ENCODE results near the gene RAPGEF4. TPM values are rescaled to one million over a fixed set of nuclear protein-coding genes. Genes with fewer than 3 reads are reported as not detected.

Gene RAPGEF4
- total RNA-seq, 1 donor from 2014 or later, result 0.57 TPM

- Mint-ChIP-seq H3K9me3 (ENCODE audit: low read depth) (no peaks in the 10 kb centered on the region), H3K4me1 (ENCODE audit: low read depth) (peaks cover 12% of the 10 kb centered on the region), H3K27me3 (ENCODE audit: low read depth) (no peaks in the 10 kb centered on the region), H3K27ac (ENCODE audit: unreplicated experiment) (no peak overlapping the region), H3K36me3 (ENCODE audit: low read depth) (no peaks in the 10 kb centered on the region), H3K4me3 (ENCODE audit: unreplicated experiment) (no peak overlapping the region)
- no peak for DNase-seq (ENCODE audit: low spot score)
- no peak for TF ChIP-seq CTCF (IDR thresholded peaks at IDR 0.05)
These were observed 182.1 kb downstream of the RAPGEF4 start for GRCh38 chr2:172917716-172918115.

- peaks cover 12% of the 10 kb centered on the region for H3K4me1 Mint-ChIP-seq (ENCODE audit: low read depth)
These were observed 184.1 kb downstream of the RAPGEF4 start for GRCh38 chr2:172919732-172920131.

GRCh38 chr2:172921532-172922236 lies 186.0 kb downstream of the RAPGEF4 start:
- no peak overlapping the region for H3K27ac Mint-ChIP-seq (ENCODE audit: unreplicated experiment)

More at GRCh38 chr2:172919732-172920131, 184.1 kb downstream of the RAPGEF4 start:
- Mint-ChIP-seq H3K27ac (ENCODE audit: unreplicated experiment) (no peak overlapping the region), H3K9me3 (ENCODE audit: low read depth) (no peaks in the 10 kb centered on the region), H3K36me3 (ENCODE audit: low read depth) (no peaks in the 10 kb centered on the region), H3K4me3 (ENCODE audit: unreplicated experiment) (no peak overlapping the region), H3K27me3 (ENCODE audit: low read depth) (no peaks in the 10 kb centered on the region)
- DNase-seq (ENCODE audit: low spot score), result no peak
- no peak for TF ChIP-seq CTCF (IDR thresholded peaks at IDR 0.05)

GRCh38 chr2:172922306-172922705 lies 186.7 kb downstream of the RAPGEF4 start:
- Mint-ChIP-seq H3K4me1 (ENCODE audit: low read depth) (peaks cover 19% of the 10 kb centered on the region), H3K27ac (ENCODE audit: unreplicated experiment) (no peak overlapping the region), H3K9me3 (ENCODE audit: low read depth) (no peaks in the 10 kb centered on the region), H3K4me3 (ENCODE audit: unreplicated experiment) (no peak overlapping the region), H3K36me3 (ENCODE audit: low read depth) (no peaks in the 10 kb centered on the region), H3K27me3 (ENCODE audit: low read depth) (no peaks in the 10 kb centered on the region)
- no peak for DNase-seq (ENCODE audit: low spot score)
- TF ChIP-seq CTCF (IDR thresholded peaks at IDR 0.05), result no peak

More at GRCh38 chr2:172921532-172922236, 186.0 kb downstream of the RAPGEF4 start:
- Mint-ChIP-seq H3K9me3 (ENCODE audit: low read depth) (no peaks in the 10 kb centered on the region), H3K4me1 (ENCODE audit: low read depth) (peaks cover 12% of the 10 kb centered on the region), H3K27me3 (ENCODE audit: low read depth) (no peaks in the 10 kb centered on the region), H3K4me3 (ENCODE audit: unreplicated experiment) (no peak overlapping the region), H3K36me3 (ENCODE audit: low read depth) (no peaks in the 10 kb centered on the region)
- no peak for TF ChIP-seq CTCF (IDR thresholded peaks at IDR 0.05)
- DNase-seq (ENCODE audit: low spot score), result no peak

- Mint-ChIP-seq H3K9me3 (ENCODE audit: low read depth) (no peaks in the 10 kb centered on the region), H3K36me3 (ENCODE audit: low read depth) (no peaks in the 10 kb centered on the region), H3K4me1 (ENCODE audit: low read depth) (peaks cover 20% of the 10 kb centered on the region), H3K4me3 (ENCODE audit: unreplicated experiment) (no peak overlapping the region), H3K27me3 (ENCODE audit: low read depth) (no peaks in the 10 kb centered on the region), H3K27ac (ENCODE audit: unreplicated experiment) (peak overlapping the region; percentile 51)
- no peak for TF ChIP-seq CTCF (IDR thresholded peaks at IDR 0.05)
- no peak for DNase-seq (ENCODE audit: low spot score)
These were observed 187.2 kb downstream of the RAPGEF4 start for GRCh38 chr2:172922815-172923214.
